HG02588 (cell line): ENCODE measurements around the gene RNPEPL1.
"Not testable (repeated sequence)": the region's sequence is repeated elsewhere in the genome, so short reads cannot be mapped to it uniquely, and the experiment has no call there.

ENCODE experiments used
- ATAC-seq: cut with Tn5 transposase; IDR thresholded peaks from one replicate; pipeline ENCODE4 v1.9.1; 2021; ENCODE audit warnings: mild to moderate bottlenecking, moderate library complexity; ENCODE audit not compliant: unreplicated experiment

RNPEPL1 gene

DNA sequence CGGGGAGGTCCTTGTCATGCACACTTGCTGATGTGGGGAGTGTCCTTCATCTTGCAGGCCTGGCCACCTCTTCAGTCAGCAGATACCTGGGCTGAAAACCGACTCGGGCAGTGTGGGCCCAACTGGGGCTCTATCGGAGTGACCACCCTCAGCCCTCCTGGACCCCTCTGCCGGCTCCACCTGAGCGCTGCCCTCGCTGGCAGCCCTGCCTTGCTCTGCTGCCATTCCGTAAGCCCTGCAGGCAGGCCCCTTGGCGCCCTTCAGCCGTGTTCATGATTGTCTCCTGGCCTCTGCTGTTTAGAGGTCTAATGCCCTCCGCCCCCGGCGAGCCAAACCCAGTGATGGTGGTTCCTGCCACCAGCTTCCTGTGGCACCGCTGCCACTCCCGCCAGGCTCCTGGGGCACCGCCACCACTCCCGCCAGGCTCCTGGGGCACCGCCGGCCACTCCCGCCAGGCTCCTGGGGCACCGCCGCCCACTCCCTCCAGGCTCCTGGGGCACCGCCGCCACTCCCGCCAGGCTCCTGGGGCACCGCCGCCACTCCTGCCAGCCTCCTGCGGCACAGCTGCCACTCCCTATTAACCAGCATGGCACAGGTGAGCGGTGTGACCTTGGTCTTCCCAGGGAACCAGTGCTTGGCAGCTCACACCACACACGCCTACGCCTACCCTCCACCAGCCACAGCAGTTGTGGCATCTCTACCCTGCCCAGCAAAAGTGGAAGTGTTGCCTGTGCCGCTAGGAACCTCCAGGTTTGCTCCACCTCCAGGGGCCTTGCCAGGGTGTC lies 34.2 kb downstream of the RNPEPL1 start:
- no peak for ATAC-seq

DNA sequence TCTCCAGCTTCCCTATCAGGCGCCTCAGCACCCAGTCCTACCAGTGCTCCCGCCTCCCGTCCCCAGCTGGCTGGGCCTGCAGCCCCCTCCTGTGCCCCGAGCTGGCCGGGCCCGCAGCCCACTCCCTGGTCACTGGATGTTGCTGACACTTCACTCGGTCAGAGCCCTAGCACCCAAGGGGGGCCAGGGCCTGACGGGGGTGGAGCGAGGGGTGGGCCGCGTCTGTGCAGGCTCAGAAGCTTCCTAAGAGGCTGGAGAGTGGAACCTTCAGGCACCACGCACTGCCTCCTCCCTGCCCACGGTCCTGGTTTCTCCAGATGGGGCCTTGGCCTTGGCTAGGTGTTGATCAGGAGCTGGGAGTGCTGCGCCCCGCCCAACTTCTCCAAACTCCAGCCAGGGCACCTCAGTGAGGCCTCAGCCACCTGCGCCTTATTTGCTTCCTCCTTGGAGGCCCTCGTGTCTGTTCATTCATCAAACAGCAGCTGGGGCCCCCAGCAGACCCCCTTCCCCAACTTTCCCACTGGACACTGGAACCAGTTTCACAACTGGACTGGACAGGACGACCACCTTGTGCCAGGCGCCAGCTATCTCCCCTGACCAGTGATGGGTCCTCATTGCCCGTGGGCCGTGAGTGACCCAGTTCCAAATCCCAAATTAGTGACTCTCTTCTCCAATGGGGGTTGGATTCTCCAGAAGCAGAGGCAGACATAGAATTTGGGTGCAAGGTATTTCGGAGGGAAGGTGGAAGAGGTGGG lies 35.0 kb downstream of the RNPEPL1 start:
- ATAC-seq, result no peak

DNA sequence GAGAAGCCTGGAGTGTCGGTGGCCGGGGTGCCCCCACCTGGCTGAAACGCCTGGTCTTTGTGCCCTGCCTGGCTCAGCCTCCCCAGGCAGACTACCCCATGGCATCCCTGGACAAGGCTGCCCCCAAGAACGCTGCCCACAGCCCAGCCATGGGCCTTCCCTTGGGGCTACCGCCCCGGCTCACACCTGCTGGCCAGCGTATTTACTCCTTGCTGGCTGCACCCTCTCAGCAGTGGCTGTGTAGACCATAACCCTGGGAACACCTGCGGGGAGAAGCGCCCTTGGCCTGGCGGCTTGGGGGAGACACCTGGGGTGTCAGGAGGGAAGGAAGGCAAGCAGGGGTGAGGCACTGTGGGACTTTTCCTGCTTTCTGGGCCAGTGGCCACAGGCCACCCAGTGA lies 35.6 kb downstream of the RNPEPL1 start:
- no peak for ATAC-seq

DNA sequence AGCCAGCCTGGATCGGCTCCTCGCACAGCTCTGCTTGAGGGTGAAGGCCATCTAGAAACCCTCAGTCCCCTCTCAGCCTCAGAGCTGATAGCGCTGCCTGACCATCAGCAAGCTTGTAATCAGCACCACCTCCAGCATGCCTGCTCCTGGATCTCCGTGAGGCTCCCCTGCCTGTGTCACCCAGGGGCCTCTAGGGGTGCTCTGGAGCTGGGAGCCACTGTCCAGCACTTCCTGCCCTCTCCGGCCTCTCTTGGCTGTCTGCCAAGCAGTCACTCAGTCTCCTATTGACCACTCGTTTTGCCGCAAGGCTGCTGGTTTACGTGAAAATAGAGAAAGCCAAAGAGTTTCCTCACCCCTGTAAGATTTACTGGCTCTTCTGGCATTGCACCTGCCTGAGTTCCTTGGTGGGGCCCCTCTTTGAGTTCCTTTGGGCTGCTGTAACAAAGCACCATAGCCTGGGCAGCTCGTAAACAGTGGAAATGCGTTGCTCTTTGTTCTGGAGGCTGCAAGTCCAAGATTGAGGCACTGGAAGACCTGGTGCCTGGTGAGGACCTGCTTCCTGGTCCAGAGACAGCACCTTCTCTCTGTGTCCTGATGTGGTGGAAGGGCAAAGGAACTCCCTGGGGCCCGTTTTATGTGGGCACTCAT lies 36.1 kb downstream of the RNPEPL1 start:
- no peak for ATAC-seq

- ATAC-seq, result no peak
These were observed 36.8 kb downstream of the RNPEPL1 start for GRCh38 chr2:240604939-240605716.

DNA sequence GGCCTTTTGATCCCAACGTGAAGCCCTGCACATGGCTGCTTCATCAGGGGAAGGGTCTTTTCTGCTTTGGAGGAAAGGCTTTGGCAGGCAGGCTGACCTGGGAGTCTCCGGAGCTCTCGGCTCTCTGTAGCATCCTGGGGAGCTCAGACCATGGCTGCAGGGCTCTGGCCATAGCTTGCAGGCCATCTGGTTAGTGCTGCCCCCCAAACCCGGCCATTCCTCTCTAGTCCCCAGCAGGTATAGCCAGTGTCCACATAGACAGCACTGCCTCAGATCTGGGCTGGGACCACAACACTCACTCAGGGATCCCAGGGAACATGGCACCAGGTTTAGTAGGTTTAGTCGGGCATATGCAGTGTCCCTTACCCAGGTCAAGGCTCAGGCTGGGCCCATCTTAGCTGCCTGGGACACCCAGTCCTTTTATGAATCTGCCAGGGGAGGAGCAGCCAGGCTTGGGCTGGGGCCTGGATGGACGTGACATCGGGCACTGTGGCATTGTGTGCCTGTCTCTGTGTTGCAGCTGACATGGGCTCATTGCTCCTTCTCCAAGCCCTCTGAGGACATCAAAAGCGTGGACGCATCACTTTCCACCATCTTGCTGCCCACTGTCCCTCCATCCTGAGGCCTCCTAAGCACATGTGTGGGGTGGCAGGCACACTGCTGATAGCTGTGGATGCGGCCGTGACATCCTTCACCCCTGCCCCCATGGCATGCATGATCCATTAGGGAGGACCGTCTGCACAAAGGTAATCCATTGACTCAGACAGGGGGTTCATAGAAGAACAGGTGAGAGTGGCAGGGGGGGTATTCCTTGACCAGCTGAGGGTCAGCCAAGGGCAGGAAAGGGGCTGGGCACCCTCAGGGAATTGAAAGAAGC lies 37.8 kb downstream of the RNPEPL1 start:
- ATAC-seq, result no peak

GRCh38 chr2:240611601-240612210 lies 43.4 kb downstream of the RNPEPL1 start:
- ATAC-seq, result no peak

DNA sequence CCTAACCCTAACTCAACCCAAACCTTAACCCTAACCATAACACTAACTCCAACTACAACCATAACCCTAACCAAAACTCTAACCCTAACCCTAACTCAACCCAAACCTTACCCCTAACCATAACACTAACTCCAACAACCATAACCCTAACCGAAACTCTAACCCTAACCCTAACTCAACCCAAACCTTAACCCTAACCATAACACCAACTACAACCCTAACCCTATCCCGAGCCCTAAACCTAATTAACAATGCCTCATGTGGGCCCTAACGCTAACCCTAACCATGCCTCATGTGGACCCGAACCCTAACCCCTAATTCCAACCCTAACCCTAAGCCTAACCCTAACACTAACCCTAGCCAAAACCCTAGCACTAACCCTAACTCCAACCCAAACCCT lies 45.5 kb downstream of the RNPEPL1 start:
- no peak for ATAC-seq

DNA sequence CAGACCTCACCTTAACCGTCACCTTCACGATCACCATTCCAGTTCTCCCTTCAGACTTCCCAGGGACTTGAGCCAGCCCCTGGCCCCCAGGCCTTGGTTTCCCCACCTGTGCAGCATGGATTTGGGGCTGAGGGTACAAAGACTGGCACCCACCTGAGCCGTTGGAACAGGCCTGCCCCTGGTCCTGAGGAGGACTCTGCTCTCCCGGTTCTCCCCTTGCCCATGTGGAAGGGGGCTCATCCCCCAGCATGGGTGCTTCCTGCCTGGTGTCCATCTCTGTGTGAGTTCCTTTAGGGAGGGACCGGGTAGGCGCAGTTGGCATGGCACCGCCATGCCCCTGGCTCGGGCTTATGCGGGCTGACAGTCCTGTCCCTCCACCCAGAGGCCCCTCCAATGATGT lies 46.1 kb downstream of the RNPEPL1 start:
- no peak for ATAC-seq

- ATAC-seq, result no peak
These were observed 47.1 kb downstream of the RNPEPL1 start for GRCh38 chr2:240615396-240615795.

DNA sequence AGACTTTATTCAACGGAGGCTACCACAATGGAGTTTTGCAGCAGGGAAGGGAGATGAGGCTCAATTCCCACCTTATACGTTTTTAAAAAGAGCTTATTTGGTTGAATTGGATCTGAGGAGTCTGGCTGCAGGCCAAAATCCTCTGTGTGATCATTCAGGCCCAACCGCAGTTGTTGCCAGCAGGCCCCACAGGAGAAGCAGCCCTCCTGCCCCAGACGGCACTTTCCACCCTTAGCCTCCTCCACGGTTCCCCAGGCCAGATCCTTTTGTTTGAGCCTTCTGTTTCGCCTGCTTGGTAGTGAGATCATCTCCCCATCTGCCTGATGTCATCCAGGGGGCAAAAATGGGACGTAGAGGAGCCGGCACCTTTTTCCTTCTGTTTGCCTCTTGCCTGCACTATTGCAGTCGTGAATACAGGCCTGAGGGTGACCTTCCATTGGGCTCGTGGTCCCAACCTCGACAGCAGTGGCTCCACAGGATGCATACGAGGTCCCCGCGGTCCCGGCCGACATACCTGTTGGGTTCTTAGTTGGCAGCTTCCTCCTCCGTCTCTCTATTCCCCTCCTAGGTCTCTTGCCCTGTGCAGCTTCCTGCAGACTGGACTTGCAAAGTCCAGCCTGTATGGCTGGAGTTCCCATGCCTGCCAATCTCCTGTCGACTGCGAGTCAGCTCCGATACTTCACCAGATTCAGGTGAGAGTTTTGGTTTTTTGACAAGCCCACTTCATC lies 47.7 kb downstream of the RNPEPL1 start:
- ATAC-seq, result no peak

DNA sequence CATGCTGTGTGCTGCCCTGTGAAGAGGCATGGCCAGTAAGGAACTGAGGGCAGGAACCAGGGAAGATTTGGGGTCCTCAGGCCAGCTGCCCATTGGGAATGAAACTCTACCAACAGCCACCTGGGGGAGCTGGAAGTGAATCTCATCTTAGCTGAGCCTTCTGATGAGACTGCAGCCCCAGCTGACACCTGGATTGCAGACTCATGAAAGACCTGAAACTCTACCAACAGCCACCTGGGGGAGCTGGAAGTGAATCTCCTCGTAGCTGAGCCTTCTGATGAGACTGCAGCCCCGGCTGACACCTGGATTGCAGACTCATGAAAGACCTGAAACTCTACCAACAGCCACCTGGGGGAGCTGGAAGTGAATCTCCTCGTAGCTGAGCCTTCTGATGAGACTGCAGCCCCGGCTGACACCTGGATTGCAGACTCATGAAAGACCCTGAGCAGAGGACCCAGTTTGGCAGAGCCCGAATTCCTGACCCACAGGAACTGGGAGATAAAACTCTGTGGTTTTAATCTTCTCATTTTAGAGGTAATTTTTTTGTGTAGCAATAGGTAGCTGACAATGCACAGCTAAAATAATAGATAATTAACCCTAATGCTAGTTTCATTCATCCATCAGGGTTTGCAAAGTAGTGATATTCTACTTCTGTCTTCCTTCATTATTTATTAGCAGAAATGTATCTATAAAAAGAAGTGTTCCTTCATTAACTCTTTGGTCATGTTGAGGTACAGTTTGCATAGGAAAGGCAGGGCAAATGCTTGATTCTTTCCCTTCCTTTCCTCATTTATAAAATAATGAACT lies 48.8 kb downstream of the RNPEPL1 start:
- ATAC-seq, result not testable (repeated sequence)

- no peak for ATAC-seq
These were observed 50.5 kb downstream of the RNPEPL1 start for GRCh38 chr2:240618776-240619175.

DNA sequence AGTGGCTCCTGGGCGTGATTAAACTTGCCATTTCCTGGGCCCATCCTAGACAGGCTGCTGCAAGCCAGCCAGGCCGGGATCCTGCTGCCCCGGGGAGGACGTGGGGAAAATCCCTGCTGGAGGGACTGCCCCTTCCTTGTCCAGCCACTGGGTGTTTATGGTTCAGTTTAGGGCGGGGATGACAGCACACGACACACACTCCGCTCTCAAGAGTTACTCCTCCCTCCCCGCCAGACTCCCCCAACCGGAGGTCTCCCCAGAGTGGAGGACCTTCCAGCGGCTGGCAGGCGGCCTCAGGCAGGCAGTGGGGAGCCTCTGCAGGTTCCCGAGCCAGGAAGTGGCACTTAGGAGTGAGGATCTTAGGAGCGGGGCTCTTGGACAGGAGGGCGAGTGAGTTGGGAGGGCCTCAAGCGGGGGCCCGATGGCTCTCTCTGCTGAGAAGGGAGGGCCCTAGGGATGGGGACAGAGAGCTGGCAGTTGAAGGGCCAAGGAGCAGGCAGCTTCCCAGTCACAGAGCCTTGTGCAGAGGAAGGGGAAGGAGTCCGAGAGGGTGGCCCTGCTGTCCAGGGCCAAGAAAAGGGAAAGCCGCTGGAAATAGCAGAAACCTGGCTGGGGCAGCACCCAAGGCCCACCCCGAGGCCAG lies 51.3 kb downstream of the RNPEPL1 start:
- no peak for ATAC-seq

- no peak for ATAC-seq
These were observed 52.0 kb downstream of the RNPEPL1 start for GRCh38 chr2:240620149-240620731.

GRCh38 chr2:240620859-240621258 lies 52.6 kb downstream of the RNPEPL1 start:
- ATAC-seq, result no peak

DNA sequence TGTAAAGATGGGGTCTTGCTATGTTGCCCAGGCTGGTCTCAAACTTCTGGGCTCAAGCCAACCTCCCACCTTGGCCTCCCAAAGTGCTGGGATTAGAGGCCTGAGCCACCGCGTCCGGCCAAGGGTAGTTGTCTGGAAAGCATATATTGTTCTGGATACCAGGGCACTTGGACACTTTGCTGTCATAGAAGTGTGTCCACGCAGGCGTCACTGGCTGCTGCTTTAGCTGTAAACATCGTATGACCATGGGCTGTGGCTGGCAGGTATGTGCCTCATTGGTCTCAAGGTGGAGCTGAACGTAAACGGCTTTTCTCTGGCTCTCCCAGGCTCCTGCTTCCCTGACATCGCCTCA lies 53.8 kb downstream of the RNPEPL1 start:
- no peak for ATAC-seq
